ENCODE data around the gene STX4.

STX4 gene

DNA sequence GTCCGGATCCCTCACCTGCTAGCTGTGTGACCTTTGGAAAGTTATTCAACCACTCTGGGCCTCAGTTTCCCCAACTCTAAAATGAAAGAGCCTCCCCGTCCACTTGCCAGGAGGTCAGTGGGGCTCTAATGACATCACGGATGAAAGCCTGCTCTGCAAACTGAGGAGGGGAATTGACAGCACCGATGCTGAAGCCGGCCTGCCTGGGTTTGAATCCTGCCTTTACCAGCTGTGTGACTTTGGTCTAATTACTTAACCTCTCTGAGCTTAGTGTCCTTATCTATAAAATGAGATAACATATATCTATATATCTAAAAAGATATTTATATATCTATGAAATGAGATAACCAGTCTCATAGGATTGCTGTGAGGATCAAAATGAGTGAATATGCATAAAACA is 24.8 kb upstream of the STX4 start:
- H3K4me3 ChIP-seq (ENCODE audit: low read depth, low read length, poor library complexity, severe bottlenecking), result no peak overlapping the region
- no peak overlapping the region for H3K27ac ChIP-seq (ENCODE audit: low read depth, low read length, poor library complexity, severe bottlenecking)
- no peak overlapping the region for H2AFZ ChIP-seq (ENCODE audit: low read length)
- no peak overlapping the region for H3K9ac ChIP-seq (ENCODE audit: low read length)
- no peaks in the 10 kb centered on the region for H3K9me3 ChIP-seq (ENCODE audit: low read length)
- H3K9me2 ChIP-seq (ENCODE audit: low read depth, low read length), result no peaks in the 10 kb centered on the region
- H4K20me1 ChIP-seq (ENCODE audit: insufficient read depth, low read length), result no peaks in the 10 kb centered on the region
- TF ChIP-seq, protein P1, sequence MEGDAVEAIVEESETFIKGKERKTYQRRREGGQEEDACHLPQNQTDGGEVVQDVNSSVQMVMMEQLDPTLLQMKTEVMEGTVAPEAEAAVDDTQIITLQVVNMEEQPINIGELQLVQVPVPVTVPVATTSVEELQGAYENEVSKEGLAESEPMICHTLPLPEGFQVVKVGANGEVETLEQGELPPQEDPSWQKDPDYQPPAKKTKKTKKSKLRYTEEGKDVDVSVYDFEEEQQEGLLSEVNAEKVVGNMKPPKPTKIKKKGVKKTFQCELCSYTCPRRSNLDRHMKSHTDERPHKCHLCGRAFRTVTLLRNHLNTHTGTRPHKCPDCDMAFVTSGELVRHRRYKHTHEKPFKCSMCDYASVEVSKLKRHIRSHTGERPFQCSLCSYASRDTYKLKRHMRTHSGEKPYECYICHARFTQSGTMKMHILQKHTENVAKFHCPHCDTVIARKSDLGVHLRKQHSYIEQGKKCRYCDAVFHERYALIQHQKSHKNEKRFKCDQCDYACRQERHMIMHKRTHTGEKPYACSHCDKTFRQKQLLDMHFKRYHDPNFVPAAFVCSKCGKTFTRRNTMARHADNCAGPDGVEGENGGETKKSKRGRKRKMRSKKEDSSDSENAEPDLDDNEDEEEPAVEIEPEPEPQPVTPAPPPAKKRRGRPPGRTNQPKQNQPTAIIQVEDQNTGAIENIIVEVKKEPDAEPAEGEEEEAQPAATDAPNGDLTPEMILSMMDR (IDR thresholded peaks at IDR 0.05; ENCODE audit: low read length), result no peak
- no peak for TF ChIP-seq EZH2 (IDR thresholded peaks at IDR 0.05; ENCODE audit: borderline replicate concordance, low read length)
- H3K4me1 ChIP-seq (ENCODE audit: insufficient read depth, low read length, severe bottlenecking), result no peaks in the 10 kb centered on the region
- H3F3A ChIP-seq (ENCODE audit: insufficient read depth, low read length), result no peaks in the 10 kb centered on the region
- H3K27me3 ChIP-seq (ENCODE audit: insufficient read depth, low read length), result peaks cover 17% of the 10 kb centered on the region; the same call in 1 of the 2 replicates
- no peaks in the 10 kb centered on the region for H3K79me2 ChIP-seq (ENCODE audit: insufficient read depth, low read length)
- H3K4me2 ChIP-seq (ENCODE audit: low read length), result no peak overlapping the region
- no peaks in the 10 kb centered on the region for H3K36me3 ChIP-seq (ENCODE audit: insufficient read depth, low read length)

DNA sequence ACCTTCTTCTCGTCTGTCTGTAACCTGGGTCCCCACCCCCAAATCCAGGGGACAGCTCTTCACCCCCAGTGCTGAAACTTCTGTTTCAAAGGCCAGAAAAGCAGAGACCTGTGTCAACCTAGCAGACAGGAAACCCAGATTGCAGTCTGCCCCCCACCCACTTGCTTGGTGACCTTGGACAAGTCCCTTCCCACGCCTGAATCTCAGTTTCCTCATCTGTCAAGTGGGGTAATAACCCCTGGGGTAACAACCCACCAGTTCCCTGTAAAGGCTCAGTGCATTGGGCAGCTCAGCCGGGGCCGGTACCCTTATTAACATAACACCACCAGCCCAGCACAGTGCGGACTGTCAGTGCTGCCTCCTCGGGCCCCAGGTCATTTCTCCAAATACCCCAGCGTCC is 24.2 kb upstream of the STX4 start:
- no peaks in the 10 kb centered on the region for H4K20me1 ChIP-seq (ENCODE audit: insufficient read depth, low read length)
- H3K9ac ChIP-seq (ENCODE audit: low read length), result no peak overlapping the region
- no peaks in the 10 kb centered on the region for H3K9me3 ChIP-seq (ENCODE audit: low read length)
- no peaks in the 10 kb centered on the region for H3F3A ChIP-seq (ENCODE audit: insufficient read depth, low read length)
- H3K9me2 ChIP-seq (ENCODE audit: low read depth, low read length), result no peaks in the 10 kb centered on the region
- no peaks in the 10 kb centered on the region for H3K36me3 ChIP-seq (ENCODE audit: insufficient read depth, low read length)
- H2AFZ ChIP-seq (ENCODE audit: low read length), result no peak overlapping the region
- TF ChIP-seq EZH2 (IDR thresholded peaks at IDR 0.05; ENCODE audit: borderline replicate concordance, low read length), result no peak
- TF ChIP-seq, protein P1 (IDR thresholded peaks at IDR 0.05; ENCODE audit: low read length), result no peak
- H3K79me2 ChIP-seq (ENCODE audit: insufficient read depth, low read length), result no peaks in the 10 kb centered on the region
- no peak overlapping the region for H3K4me3 ChIP-seq (ENCODE audit: low read depth, low read length, poor library complexity, severe bottlenecking)
- H3K27ac ChIP-seq (ENCODE audit: low read depth, low read length, poor library complexity, severe bottlenecking), result no peak overlapping the region
- H3K4me1 ChIP-seq (ENCODE audit: insufficient read depth, low read length, severe bottlenecking), result no peaks in the 10 kb centered on the region
- H3K27me3 ChIP-seq (ENCODE audit: insufficient read depth, low read length), result peaks cover 17% of the 10 kb centered on the region; the same call in 1 of the 2 replicates
- H3K4me2 ChIP-seq (ENCODE audit: low read length), result no peak overlapping the region

DNA sequence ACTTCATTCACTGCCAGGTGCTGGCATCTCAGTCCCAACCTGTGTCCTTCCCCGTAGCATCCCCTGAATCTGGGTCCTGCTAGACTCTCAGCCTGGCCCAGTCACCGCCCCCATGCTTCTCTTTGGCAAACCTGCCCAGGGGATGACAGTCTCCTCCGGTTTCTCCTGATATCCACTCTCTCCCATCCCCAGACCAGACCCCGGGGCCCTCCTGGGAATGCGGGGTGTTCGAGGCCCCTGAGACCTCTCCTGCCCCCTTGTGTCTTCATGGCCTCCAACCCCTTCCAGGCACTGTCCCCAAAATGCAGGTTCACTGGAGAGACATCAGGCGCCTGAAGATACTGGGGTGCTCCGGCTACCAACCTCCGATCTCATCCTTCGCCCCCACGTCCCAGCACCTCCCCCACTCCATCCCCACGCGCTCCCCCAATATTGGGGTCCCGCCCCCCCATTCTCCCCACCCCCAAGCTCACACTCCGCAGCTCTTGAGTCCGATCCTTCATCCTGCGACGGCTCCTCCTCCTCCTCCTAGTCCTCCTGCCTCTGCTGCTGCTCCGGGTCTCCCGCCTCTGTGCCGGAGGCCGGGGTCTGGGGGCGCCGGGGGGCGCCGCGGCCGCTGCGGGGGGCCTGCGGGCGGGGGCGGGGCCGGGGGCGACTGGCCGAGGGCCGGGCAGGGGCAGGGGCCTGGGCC is 23.3 kb upstream of the STX4 start:
- Histone ChIP-seq H3K4me3 (ENCODE audit: low read depth, low read length, poor library complexity, severe bottlenecking) (no peak overlapping the region), H3K9me2 (ENCODE audit: low read depth, low read length) (no peaks in the 10 kb centered on the region), H3F3A (ENCODE audit: insufficient read depth, low read length) (no peaks in the 10 kb centered on the region), H3K79me2 (ENCODE audit: insufficient read depth, low read length) (no peaks in the 10 kb centered on the region), H2AFZ (ENCODE audit: low read length) (no peak overlapping the region), H3K4me1 (ENCODE audit: insufficient read depth, low read length, severe bottlenecking) (no peaks in the 10 kb centered on the region), H3K27ac (ENCODE audit: low read depth, low read length, poor library complexity, severe bottlenecking) (no peak overlapping the region), H3K27me3 (ENCODE audit: insufficient read depth, low read length) (peaks cover 17% of the 10 kb centered on the region; the same call in 1 of the 2 replicates), H3K4me2 (ENCODE audit: low read length) (no peak overlapping the region), H3K36me3 (ENCODE audit: insufficient read depth, low read length) (no peaks in the 10 kb centered on the region), H4K20me1 (ENCODE audit: insufficient read depth, low read length) (no peaks in the 10 kb centered on the region), H3K9me3 (ENCODE audit: low read length) (no peaks in the 10 kb centered on the region), H3K9ac (ENCODE audit: low read length) (no peak overlapping the region)
- TF ChIP-seq, protein P1 (IDR thresholded peaks at IDR 0.05; ENCODE audit: low read length), result no peak
- TF ChIP-seq EZH2 (IDR thresholded peaks at IDR 0.05; ENCODE audit: borderline replicate concordance, low read length), result no peak

Data from OCI-LY1 (cell line).